GOT3 (cell line): ENCODE results near the gene HSPB6.
"Not testable (repeated sequence)": the region's sequence is repeated elsewhere in the genome, so short reads cannot be mapped to it uniquely, and the experiment has no call there.

Experiments used
- DNase-seq: peaks from one replicate; lab custom pipeline; 2025; ENCODE audit warnings: mixed read lengths; lab: John Stamatoyannopoulos, UW

Gene HSPB6, protein sequence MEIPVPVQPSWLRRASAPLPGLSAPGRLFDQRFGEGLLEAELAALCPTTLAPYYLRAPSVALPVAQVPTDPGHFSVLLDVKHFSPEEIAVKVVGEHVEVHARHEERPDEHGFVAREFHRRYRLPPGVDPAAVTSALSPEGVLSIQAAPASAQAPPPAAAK

DNA sequence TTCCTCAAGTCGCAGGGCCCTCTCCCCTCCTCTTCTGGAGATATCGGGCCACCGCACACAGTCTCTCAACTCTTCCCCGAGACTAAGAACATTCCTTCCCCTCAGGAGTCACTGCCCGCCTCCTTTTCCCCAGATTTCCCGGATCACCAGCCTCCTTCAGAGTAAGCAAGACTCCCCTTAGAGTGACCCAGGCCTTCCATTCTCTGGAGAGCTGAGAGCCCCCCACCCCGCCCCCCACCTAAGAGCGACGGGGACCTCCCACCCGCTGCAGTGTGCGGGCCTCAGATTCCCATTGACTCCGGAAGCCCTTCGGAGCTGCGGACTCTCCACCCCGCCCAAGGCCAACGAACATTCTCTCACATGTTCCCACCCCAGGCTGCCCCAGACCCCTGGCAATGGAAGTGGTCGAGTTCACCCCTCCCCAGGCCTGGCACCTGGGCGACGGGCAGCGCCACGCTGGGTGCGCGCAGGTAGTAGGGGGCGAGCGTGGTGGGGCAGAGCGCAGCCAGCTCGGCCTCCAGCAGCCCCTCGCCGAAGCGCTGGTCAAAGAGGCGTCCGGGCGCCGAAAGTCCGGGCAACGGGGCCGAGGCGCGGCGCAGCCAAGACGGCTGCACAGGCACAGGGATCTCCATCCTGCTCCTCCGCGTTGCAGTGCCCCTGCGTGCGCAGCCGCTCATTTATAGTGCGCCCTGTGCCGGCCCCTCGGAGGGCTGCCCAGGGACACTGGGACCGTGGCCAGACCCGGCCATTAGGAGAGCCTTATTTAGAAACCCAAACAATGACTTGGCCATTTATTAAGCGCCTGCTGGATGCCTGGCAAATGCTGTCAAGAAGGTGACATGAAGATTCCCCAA, at the start of gene HSPB6:
Gene HSPB6 (minus strand): TSS at position 653 of the 854 bp plus-strand sequence. CDS start 21 bp downstream, at position 632.
- DNase-seq, result no peak

DNA sequence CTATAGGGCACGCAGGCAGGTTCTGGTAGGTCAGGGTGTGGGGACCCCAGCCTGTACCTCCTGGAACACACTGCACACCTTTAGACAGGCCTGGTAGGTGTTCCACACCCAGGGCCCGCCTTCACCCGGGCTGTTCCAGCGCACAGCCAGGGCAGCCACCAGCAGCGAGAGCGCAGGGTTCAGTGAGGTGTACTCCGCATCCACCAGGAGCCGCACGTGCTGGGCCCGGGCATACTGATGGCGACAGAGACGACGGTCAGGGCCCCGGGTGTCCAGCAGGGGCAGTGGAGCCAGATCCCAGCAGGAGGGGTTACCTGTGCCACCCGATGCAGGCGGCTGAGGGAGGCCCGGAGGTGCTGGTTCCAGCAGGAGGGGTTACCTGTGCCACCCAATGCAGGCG, 49.8 kb upstream of the HSPB6 start:
- DNase-seq, result no peak

DNA sequence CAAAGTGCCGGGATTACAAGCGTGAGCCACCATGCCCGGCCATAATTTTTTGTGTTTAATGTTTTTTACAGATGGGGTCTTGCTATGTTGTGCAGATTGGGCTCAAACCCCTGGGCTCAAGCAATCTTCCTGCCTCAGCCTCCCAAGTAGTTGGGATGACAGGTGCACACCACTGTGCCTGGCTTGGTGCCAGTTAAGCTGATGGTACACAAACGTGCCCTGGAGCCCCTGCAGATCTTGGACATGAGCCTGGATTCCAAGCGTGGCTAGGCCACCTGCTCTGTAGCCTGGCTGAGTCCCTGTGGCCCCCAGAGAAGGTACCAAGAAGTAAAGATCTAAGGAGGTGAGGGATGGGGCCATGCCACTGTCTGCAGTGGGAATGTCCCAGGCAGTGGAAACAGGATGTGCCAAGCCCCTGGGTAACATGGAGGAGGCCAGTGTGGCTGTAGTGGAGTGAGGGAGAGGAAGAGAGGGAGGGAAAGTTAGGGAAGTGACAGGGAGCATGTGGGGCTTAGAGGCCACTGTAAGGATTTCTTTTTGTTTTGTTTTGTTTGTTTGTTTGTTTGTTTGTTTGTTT, 48.8 kb upstream of the HSPB6 start:
- no peak for DNase-seq

DNA sequence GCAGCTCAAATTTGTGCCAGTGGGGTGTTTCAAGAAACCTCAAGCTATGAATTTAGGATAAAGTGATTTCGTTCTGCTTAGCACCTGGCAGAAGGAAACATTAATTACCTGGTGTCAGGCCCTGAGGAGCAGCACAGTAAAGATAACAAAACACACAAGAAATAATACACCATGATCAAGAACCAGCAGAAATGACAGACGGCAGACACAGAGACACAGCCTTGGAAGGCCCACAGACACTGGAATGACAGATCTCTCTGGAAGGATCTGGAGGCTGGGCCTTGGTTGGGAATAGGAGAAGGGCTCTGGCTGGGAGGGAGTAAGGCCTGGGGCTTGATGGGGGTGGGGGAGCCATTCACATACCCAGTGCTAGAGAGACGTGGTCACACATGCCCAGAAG, 45.0 kb upstream of the HSPB6 start:
- DNase-seq, result no peak

DNA sequence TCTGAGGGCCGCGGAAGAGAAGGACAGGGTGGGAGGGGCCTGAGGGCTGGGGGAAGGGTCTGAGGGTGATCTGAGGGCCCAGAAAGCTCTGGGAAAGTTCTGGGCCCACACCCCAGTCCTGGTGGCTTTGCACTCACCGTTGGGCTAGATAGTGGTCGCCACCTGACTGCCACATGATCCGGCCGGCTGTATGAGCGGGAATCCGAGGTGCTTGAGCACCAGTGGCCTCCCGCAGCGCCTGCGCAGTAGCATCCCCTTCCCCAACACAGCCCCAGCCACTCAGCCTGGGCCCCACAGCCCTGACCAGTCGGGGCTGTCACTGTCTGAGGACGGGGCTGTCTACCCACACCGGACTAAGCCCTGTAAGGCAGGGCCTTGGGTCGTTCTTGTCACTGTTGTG, 40.8 kb upstream of the HSPB6 start:
- DNase-seq, result no peak

DNA sequence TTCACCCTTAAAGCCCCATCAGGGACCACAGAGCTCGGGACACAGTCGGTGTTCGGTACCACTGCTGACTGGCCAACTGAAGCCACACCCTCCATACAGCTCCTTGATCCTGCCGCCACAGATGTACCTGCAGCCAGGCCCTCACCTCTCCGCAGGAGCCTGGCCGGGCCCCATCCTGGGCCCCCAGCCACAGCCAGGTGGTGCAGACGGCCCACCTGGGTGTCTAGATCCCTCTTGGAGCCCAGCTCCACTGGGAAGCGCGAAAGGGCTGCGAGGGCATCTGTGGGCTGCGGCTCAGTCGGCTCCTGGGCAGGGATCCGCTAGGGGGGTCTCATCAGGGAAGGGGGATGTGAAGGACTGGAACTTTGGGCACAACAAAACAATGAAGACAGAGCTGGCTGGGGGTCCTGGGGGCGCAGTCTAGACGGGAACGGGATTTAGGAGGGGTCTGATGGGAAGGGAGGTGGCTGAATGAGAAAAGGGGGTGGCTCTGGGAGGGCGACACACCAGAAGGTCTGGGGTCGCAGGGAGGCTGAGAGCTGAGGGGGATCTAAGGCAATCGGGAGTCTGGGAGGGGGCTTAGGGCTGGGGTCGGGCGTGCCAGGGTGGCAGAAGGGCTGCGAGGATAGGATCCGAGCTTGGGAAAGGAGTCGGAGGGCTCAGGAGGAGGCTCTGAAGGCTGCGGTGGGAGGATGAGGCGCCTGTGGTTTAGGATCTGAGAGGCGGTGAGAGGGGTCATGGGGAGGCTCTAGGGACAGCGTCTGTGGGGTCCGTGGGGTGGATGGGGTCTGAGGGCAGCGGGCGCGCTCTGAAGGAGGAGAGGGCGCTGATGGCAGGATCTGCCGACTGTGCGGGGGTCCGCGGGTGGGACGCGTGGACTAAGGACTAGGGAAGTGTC, 40.1 kb upstream of the HSPB6 start:
- DNase-seq, result no peak

DNA sequence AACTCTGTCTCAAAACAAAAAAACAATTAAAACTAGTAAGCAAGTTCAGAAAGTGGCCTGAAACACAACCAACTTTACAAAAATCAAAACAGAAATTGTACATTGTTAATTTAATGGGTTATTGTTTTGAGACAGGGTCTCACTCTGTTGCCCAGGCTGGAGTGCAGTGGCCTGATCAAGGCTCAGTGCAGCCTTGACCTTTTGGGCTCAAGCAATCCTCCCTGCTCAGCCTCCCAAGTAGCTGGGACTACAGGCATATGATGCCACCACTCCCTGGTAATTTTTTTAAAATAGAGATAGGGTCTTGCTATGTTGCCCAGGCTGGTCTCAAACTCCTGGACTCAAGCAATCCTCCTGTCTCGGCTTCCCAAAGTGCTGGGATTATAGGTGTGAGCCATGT, 38.7 kb upstream of the HSPB6 start:
- not testable (repeated sequence) for DNase-seq

DNA sequence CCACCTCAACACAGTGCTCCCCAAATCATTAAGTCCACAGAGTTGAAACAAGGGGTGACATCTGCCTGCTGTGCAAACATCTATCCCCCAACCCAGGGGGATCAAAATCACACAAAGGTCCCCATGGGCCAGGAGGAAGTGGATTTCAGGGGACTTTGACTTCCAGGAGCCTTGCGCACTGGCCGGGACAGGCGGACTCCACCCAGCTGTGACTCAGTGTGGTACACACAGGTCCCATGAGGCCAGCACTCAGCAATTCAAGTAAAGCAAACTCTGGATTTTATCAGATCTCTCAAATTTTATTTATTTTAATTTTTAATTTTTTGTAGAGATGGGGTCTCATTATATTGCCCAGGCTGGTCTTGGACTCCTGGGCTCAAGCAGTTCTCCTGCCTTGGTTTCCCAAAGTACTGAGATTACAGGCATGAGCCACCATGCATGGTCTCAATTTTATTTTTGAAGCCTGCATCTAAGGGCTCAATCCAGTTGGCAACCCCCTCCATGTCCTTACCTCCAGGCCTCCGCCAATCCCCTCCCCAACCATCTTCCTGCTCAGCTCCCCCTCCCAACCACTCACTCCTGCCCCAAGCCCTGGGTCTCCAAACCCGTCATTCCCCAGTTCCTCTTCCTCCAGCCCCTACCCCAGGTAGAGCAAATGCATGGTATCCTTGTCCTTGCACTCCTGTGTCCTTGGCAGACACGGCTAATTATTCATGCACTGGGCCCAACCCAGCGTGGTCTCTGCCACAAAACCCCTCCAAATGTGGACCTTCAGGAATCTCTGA, 36.7 kb upstream of the HSPB6 start:
- no peak for DNase-seq

DNA sequence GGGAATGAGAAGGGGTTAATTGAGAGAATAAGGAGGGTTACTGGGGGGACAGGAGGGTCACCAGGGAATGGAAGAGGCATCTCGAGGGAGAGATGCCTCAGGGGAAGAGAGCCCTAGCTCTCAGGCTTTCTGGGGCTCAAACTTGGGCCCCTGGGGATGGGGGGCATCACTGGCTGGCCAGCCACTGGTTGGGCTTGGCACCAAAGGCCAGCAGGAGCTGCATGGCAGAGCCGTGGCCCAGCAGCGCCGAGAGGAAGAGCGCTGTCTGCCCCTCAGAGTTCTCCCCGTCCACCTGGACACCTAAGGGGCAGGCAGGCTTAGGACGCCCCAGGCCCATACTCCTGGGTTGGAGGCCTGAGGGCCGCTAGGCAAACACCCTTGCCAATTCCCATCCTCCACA, 36.1 kb upstream of the HSPB6 start:
- DNase-seq, result no peak

DNA sequence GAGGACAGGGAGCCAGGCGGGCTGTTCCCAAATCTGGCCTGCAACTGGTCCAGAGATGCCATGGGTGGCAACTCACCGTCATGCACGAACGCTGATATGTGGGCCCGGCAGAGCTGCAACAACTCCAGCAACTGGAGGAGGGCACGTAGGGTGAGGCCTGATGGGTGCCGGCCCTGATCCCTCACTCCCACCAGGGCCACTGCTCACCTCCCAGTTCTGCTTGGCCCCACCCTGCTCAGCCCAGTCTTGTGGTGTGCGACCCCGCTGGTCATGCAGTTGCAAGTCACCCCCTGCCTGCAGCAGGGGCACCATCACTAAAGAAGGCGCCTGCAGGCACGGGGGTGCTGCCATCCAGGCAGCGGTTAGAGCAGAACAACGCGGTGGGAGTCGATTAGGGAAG, 35.5 kb upstream of the HSPB6 start:
- DNase-seq, result no peak

DNA sequence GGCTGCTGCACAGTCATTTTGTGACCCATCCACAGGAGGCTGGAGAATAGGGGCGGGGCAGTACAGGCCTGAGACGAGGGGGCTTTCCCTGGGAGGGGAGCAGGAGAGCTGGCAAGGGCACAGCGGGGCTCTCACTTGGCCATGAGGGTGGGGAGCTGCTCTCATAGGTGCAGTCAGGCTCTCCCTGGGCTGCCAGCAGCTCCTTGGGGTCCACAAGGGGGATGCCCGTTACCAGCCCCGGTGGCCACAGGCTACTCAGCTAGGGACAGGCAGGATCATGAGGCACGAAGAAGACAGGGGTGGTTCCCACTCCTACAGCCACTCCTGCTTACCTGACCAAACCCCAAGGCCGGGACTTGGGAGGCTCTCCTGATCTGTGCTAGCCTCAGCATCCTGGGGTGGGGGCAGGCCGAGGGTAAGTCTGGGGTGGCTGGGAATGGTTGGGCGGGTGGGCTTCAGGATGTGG, 35.0 kb upstream of the HSPB6 start:
- DNase-seq, result no peak

DNA sequence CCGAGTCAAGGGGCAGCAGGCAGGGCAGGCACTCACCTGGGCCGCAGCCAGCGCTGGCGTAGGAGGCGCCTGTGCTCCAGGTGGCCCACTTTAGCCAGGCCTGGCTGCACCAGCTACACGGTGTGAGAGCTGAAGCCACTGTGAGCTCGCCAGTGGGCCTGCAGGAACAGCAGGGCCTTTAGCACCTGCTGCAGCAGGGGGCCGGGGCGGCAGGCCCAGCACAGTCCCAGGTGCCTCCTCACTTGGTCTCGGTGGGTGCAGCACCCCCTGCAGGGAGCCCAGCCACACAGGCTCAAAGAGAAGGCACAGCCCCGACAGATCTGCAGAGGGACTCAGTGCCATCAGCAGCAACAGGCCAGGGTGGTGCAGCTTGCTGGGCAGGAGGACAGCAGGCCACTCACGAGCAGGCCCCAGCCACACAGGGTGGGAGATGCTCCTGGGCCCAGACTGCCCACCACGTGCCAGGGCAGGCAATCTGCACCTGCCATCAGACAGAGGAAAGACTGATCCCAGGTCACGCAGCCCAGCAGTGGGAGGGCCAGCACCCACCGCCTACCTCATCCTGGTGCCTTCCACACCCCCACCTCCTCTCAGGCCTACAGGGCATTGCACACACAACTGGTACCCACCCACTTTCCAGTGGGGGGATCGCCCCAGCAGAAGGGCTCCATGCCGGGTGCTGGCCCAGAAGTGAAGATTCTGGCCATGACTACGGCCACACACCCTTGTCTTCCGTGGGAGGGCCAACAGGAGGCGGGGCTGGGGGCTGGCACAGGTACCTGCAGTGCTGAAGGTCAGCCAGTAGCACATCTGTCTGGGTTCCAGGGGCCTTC, 34.4 kb upstream of the HSPB6 start:
- DNase-seq, result no peak

DNA sequence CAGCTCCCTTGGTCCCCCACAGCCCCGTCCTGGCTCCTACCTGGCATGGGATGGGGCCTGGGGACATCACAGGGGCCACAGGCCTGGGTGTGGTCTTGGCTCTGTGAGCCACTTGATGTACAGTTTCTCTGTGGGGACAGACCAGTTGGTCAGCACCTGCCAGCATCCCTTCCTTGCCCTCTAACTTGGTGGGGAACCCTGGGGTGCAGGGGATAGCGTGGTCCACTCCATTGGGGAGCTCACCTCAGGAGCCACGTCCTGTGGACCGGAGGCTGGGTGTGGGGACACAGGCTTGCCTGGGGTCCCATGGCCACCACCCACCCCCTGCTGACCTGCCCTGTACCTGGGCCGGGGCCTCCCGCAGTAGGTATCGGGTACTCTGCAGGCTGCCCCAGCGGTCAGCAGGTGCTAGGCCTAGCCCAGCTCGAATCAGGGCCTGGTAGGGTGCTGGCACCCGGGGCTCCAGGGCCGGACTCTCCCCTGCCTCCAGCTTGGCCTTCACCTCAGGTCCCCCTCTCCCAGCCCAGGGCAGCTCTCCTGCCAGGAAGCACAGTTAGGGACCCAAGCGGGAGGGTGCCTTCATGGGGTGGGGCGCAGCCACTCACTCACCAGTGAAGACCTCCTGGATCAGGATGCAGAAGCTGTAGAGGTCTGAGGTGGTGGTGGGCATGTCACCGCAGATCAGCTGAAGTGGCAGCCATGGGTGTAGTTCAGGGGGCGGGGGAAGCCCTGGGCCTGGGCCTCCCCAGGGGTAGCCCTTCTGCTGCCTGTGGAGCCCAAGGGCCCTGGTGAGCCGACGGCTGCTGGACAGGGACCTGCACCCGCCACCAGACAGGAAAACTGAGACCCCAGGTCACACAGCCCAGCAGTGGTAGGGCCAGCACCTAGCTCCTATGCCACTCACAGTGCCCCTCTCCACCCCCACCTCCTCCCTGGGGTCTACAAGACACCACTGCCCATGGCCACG, 33.4 kb upstream of the HSPB6 start:
- DNase-seq, result no peak

DNA sequence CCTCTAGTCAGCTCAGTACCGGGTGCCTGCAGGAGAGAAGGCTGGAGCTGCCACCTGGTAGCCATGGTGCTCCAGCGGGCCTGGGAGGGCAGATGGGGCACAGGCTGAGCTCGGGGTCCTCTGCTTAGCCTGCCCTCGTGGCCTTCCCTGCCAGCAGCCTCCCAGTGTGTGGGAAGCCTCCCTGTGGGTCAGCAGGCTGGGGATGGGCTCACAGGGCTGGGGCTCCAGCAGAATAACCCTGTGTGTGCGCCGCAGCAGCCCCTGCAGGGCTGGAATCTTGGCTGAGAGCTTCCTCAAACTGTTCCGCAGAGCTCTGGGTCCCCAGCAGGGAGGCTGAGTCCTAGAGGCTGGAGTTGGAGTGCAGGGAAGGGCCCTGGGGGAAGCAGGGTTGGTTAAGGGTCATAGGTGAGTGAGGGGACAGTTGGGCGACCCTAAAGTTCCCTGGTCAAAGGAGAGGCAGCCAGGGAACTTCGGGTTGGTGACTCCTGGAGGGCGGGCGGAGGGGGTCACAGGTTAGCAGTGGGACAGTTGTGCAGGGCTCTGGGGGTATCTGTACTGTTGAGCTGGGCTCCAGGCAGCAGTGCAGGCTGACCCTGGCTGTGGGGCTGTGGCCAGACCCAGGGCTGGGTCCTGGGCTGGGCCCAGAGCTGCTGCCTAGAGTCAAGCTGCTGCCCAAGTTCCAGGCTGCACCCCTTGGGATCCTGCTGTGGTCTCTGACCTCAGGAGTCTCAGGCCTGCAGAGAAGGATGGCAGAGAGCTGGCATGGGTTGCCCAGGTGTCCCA, 32.6 kb upstream of the HSPB6 start:
- no peak for DNase-seq

DNA sequence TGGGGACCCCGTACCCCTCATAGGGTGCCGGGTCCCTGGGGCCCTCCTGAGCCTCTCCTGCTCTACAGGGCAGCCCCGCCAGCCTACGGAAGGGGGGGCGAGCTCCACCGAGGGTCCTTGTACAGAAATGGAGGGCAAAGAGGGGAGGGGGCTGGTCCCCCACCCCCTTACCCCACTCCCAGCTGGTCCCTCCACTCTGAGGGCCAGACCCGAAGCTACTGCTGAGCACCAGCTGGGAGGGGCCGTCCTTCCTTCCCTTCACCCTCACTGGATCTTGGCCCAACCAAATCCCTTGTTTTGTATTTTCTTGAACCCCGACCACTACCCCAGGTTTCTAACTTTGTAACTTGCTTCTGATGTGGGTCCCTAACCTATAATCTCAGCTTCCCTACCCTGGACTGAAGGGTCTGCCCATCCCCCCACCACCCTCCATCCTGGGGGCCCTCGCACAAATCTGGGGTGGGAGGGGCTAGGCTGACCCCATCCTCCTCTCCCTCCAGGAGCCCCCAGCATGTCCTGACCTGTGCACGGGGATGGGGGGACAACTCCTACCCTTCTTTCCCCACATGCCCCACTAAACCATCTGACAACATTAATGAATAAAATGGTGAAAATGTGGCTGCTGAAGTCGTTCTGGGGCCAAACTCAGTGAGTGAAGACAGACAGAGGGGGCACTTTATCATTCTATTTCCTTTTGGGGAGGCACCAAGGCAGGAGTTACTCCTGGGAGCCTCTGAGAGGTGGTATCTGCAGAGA, 31.6 kb upstream of the HSPB6 start:
- no peak for DNase-seq

DNA sequence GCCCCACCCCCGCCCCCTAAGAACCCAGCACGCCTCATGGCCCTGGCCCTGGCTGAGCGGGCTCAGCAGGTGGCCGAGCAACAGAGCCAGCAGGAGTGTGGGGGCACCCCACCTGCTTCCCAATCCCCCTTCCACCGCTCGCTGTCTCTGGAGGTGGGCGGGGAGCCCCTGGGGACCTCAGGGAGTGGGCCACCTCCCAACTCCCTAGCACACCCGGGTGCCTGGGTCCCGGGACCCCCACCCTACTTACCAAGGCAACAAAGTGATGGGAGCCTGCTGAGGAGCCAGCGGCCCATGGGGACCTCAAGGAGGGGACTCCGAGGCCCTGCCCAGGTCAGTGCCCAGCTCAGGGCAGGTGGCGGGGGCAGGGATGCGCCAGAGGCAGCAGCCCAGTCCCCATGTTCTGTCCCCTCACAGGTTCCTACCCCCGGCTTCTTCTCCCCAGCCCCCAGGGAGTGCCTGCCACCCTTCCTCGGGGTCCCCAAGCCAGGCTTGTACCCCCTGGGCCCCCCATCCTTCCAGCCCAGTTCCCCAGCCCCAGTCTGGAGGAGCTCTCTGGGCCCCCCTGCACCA, 30.5 kb upstream of the HSPB6 start:
- DNase-seq, result no peak
